Measurements from ENCODE around the gene P3H2. TPM values are rescaled to one million over a fixed set of nuclear protein-coding genes. Genes with fewer than 3 reads are reported as not detected.
"Not testable (repeated sequence)": the region's sequence is repeated elsewhere in the genome, so short reads cannot be mapped to it uniquely, and the experiment has no call there.

Gene P3H2
- total RNA-seq, 1 experiment from 2014 or later = 7.9 TPM

GRCh38 chr3:189988322-189988721 lies 132.4 kb downstream of the P3H2 start:
- DNase-seq (ENCODE audit: low read depth) = no peak

- DNase-seq (ENCODE audit: low read depth) = no peak
Measured at GRCh38 chr3:189985948-189986347, 134.7 kb downstream of the P3H2 start.

- DNase-seq (ENCODE audit: low read depth) = no peak
Measured at GRCh38 chr3:189983612-189984011, 137.1 kb downstream of the P3H2 start.

- no peak for DNase-seq (ENCODE audit: low read depth)
Measured at GRCh38 chr3:189982321-189982945, 138.3 kb downstream of the P3H2 start.

- peak; percentile 91 for DNase-seq (ENCODE audit: low read depth)
Measured at GRCh38 chr3:189981668-189982067, 139.0 kb downstream of the P3H2 start.

GRCh38 chr3:189978753-189979152 lies 141.9 kb downstream of the P3H2 start:
- DNase-seq (ENCODE audit: low read depth) = no peak

- no peak for DNase-seq (ENCODE audit: low read depth)
Measured at GRCh38 chr3:189977174-189977573, 143.5 kb downstream of the P3H2 start.

- DNase-seq (ENCODE audit: low read depth) = no peak
Measured at GRCh38 chr3:189975391-189975990, 145.2 kb downstream of the P3H2 start.

GRCh38 chr3:189974359-189974758 lies 146.3 kb downstream of the P3H2 start:
- no peak for DNase-seq (ENCODE audit: low read depth)

GRCh38 chr3:189967254-189967865 lies 153.3 kb downstream of the P3H2 start:
- DNase-seq (ENCODE audit: low read depth) = peak; percentile 58

- no peak for DNase-seq (ENCODE audit: low read depth)
Measured at GRCh38 chr3:189966843-189967242, 153.9 kb downstream of the P3H2 start.

- no peak for DNase-seq (ENCODE audit: low read depth)
Measured at GRCh38 chr3:189964623-189965332, 155.9 kb downstream of the P3H2 start.

- no peak for DNase-seq (ENCODE audit: low read depth)
Measured at GRCh38 chr3:189962466-189962865, 158.2 kb downstream of the P3H2 start.

- peak; percentile 77 for DNase-seq (ENCODE audit: low read depth)
Measured at GRCh38 chr3:189961522-189962161, 159.1 kb downstream of the P3H2 start.

- DNase-seq (ENCODE audit: low read depth) = not testable (repeated sequence)
Measured at GRCh38 chr3:189961086-189961485, 159.6 kb downstream of the P3H2 start.

GRCh38 chr3:189954733-189955665 lies 165.7 kb downstream of the P3H2 start:
- no peak for DNase-seq (ENCODE audit: low read depth)

GRCh38 chr3:189953551-189953950 lies 167.1 kb downstream of the P3H2 start:
- no peak for DNase-seq (ENCODE audit: low read depth)

- no peak for DNase-seq (ENCODE audit: low read depth)
Measured at GRCh38 chr3:189952272-189952671, 168.4 kb downstream of the P3H2 start.

- no peak for DNase-seq (ENCODE audit: low read depth)
Measured at GRCh38 chr3:189950258-189950657, 170.4 kb downstream of the P3H2 start.

GRCh38 chr3:189949580-189949979 lies 171.1 kb downstream of the P3H2 start:
- DNase-seq (ENCODE audit: low read depth) = no peak

GRCh38 chr3:189948724-189949045 lies 172.0 kb downstream of the P3H2 start:
- no peak for DNase-seq (ENCODE audit: low read depth)

Data from LHCN-M2 (cell line).